Measurements from ENCODE around the gene SLC22A2.

GRCh38 chr6:160217863-160218262 lies 40.8 kb downstream of the SLC22A2 start:
- TF ChIP-seq CTCF (IDR thresholded peaks at IDR 0.05; ENCODE audit: borderline replicate concordance, extremely low read depth, low read length, poor library complexity, severe bottlenecking): no peak
- TF ChIP-seq EZH2 (IDR thresholded peaks at IDR 0.05; ENCODE audit: borderline replicate concordance, low read depth, low read length, severe bottlenecking): no peak

Measured in DND-41 (cell line).